Endothelial cell of umbilical vein (primary cell): ENCODE measurements around the gene OST4. TPM values are rescaled to one million over a fixed set of nuclear protein-coding genes. Genes with fewer than 3 reads are reported as not detected.

Source experiments
- BruUV-seq: library from RNA; stranded (reverse); fragments of 400-500 nt; replicated peaks from 2 replicates; lab custom pipeline; 2021; lab: Mats Ljungman, UMichigan
- CTCF ChIA-PET: fragments of 300-600, 350-600 bp; sonication (Branson Sonifier 250); formaldehyde crosslinking; loops from one replicate; lab custom pipeline; 2021; ENCODE audit warnings: antibody characterized with exemption, inconsistent platforms; lab: Charles Lee
- POLR2A ChIA-PET: fragments of 300-600, 350-600 bp; sonication (Branson Sonifier 250); formaldehyde crosslinking; loops from one replicate; lab custom pipeline; 2021; ENCODE audit warnings: antibody characterized with exemption, inconsistent platforms; lab: Charles Lee
- DNase-seq: peaks from one replicate; pipeline ENCODE4 v3.0.0-alpha.2; 2011; ENCODE audit warnings: low read depth, low spot score
- FAIRE-seq: peaks from 2 replicates; lab custom pipeline; 2011; peaks lifted over from hg19 to GRCh38; lab: Jason Lieb, UNC
- H2AFZ ChIP-seq: 2 replicates; pipeline ENCODE4 v1.6.0; 2012; ENCODE audit warnings: low read depth, low read length, control low read depth, inconsistent platforms
- H3K27ac ChIP-seq: 2 replicates; pipeline ENCODE4 v1.5.1; 2011; ENCODE audit warnings: low read depth, mild to moderate bottlenecking, control low read depth, low read length, moderate library complexity; ENCODE audit not compliant: insufficient read depth
- H3K27me3 ChIP-seq, 2 experiments: 2 replicates each; pipeline versions ENCODE4 v1.6.0 to v1.6.1; 2011; ENCODE audit warnings: low read length in 2 of 2, mixed read lengths in 1 of 2; ENCODE audit not compliant: control insufficient read depth in 2 of 2, insufficient read depth in 2 of 2
- H3K36me3 ChIP-seq, 2 experiments: 2 replicates in 1 of 2; 3 replicates in 1 of 2; pipeline ENCODE4 v1.5.1; 2011; ENCODE audit warnings: low read length in 2 of 2, mild to moderate bottlenecking in 1 of 2, moderate library complexity in 1 of 2; ENCODE audit not compliant: control insufficient read depth in 2 of 2, insufficient read depth in 2 of 2; ENCODE audit errors: extremely low read depth in 1 of 2
- H3K4me1 ChIP-seq: 3 replicates; pipeline ENCODE4 v1.5.1; 2011; ENCODE audit warnings: mild to moderate bottlenecking, low read length; ENCODE audit not compliant: control insufficient read depth, insufficient read depth; ENCODE audit errors: extremely low read depth
- H3K4me2 ChIP-seq: 2 replicates; pipeline ENCODE4 v1.6.1; 2011; ENCODE audit warnings: low read length, control low read depth, mixed read lengths; ENCODE audit not compliant: insufficient read depth
- H3K4me3 ChIP-seq, 3 experiments: fragments of 200-600 bp in 1 of 3; sonication (generic), shearing (Covaris generic) in 1 of 3; replicated peaks in 1 of 3; 2 replicates each; pipeline ENCODE4 v1.5.1; 2011 to 2016; ENCODE audit warnings: control low read depth in 3 of 3, low read length in 3 of 3, mild to moderate bottlenecking in 2 of 3, inconsistent platforms in 1 of 3, low read depth in 1 of 3, moderate library complexity in 1 of 3; ENCODE audit not compliant: insufficient read depth in 1 of 3
- H3K79me2 ChIP-seq: 2 replicates; pipeline ENCODE4 v1.6.0; 2012; ENCODE audit warnings: low read length, inconsistent platforms; ENCODE audit not compliant: control insufficient read depth, insufficient read depth
- H3K9ac ChIP-seq: replicated peaks from 2 replicates; pipeline ENCODE3; 2011; ENCODE audit warnings: low read length, control low read depth; ENCODE audit not compliant: insufficient read depth; ENCODE audit errors: extremely low read depth
- H3K9me1 ChIP-seq: replicated peaks from 3 replicates; pipeline ENCODE4 v1.6.0; 2011; ENCODE audit warnings: mild to moderate bottlenecking, low read length; ENCODE audit not compliant: control insufficient read depth, insufficient read depth; ENCODE audit errors: extremely low read depth
- H3K9me3 ChIP-seq: replicated peaks from 2 replicates; pipeline ENCODE4 v1.5.1; 2012; ENCODE audit warnings: low read length, inconsistent platforms; ENCODE audit not compliant: control insufficient read depth, insufficient read depth
- H4K20me1 ChIP-seq: replicated peaks from 2 replicates; pipeline ENCODE3; 2011; ENCODE audit warnings: mild to moderate bottlenecking, low read length; ENCODE audit not compliant: control insufficient read depth, insufficient read depth; ENCODE audit errors: extremely low read depth
- EZH2 ChIP-seq: IDR thresholded peaks from 2 replicates; pipeline ENCODE4 v1.6.1; 2012; ENCODE audit warnings: borderline replicate concordance, low read depth, mild to moderate bottlenecking, moderate library complexity, low read length, inconsistent platforms; ENCODE audit not compliant: severe bottlenecking
- JUN ChIP-seq: IDR thresholded peaks from 2 replicates; pipeline ENCODE4 v1.6.1; 2011; ENCODE audit warnings: borderline replicate concordance, low read depth; ENCODE audit not compliant: insufficient read length, insufficient read depth
- MYC ChIP-seq: IDR thresholded peaks from one replicate; pipeline ENCODE4 v1.6.1; 2011; ENCODE audit warnings: mild to moderate bottlenecking, low read depth, low read length
- POLR2A ChIP-seq: IDR thresholded peaks from 2 replicates; pipeline ENCODE4 v1.6.1; 2012; ENCODE audit warnings: low read depth, mild to moderate bottlenecking, control low read depth, low read length
- dilution Hi-C: fragments of 300-500 bp; cut with MboI; formaldehyde crosslinking; loops from one replicate; pipeline ENCODE4 v1.15.0; 2019; ENCODE audit warnings: low sequenced_read_pairs; ENCODE audit not compliant: extremely low pct_ligation_motif_present
- intact Hi-C: fragments of 100-400 bp; cut with micrococcal nuclease; formaldehyde crosslinking; loops from one replicate; pipeline ENCODE4 v1.10.0; 2022
- polyA plus RNA-seq, 4 experiments: library from polyadenylated mRNA; depleted of rRNA in 3 of 4; stranded (reverse) in 3 of 4; unstranded in 1 of 4; fragments of >200 nt; gene quantifications; 2 replicates each; pipeline versions ENCODE4 v1.2.1 to v1.2.3, GENCODE V29; 2011 to 2012; ENCODE audit warnings: missing spikeins in 1 of 4
- total RNA-seq: library from RNA; stranded (reverse); gene quantifications from 2 replicates; pipeline ENCODE4 v1.2.3, GENCODE V29; 2021
- TF ChIP-seq, protein P1 (sequence below): IDR thresholded peaks from 2 replicates; pipeline ENCODE4 v1.6.1; 2011; ENCODE audit not compliant: insufficient read depth, insufficient read length
- TF ChIP-seq, protein P2 (sequence below), 2 donors: IDR thresholded peaks; 1 replicate in 1 of 2; 2 replicates in 1 of 2; pipeline ENCODE4 v1.5.1; 2011; ENCODE audit warnings: low read length in 2 of 2, mild to moderate bottlenecking in 2 of 2, moderate library complexity in 2 of 2, control low read depth in 1 of 2, inconsistent platforms in 1 of 2, low read depth in 1 of 2; ENCODE audit not compliant: insufficient read depth in 1 of 2; ENCODE audit errors: extremely low read depth in 1 of 2

OST4 gene
- total and polyA plus RNA-seq, 2 donors (not counting 3 experiments of a cell fraction or from before 2014, with no cell fraction given): 415 to 1,189 TPM

DNA sequence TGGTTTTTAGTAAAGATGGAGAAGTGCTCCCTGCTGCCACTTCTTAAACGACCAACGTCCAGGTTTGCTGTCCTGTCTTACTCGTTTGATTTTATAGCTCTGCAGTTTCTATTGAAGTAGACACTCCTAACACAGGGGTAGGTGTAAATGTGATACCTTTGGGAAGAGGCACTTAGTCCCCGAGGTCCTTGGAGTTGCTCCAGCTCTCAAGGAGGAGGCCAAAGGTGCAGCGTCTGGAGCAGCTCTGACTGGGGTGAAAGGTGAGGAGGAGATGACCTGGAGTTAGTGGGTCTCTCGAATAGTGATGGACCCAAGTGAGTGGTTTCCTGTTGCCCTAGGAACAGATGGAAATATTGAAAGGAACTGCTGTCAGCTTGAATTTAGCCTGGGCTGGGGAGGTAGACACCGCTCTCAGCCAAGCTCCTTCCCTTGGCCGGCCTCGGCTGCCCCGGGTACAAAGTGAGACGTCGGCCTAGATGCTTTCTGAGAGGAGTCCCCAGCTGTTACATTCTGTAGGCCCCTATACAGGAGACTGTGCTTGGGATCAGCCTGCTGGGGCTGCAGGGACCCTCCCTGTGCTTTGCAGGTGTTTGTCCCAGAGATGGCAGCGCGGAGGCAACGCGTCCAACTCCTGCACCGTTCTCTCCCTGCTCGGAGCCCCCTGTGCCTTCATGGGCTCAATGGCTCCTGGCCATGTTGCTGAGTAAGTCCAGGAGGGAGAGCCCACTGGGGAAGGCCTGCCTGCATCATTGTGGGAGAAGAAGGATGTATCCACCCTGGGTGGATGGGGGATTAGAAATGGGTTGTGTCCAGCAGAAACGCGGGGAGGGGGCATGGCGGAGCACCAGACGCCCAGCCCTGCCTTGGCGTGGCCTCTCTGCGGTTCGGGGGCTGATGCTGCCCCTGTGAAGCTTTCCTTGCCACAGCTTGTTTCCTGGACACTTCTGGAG is 20.6 kb upstream of the OST4 start:
- no peaks in the 10 kb centered on the region for H3K27me3 ChIP-seq
- DNase-seq (no peak), FAIRE-seq (no peak)
- no peak overlapping the region for H2AFZ ChIP-seq
- no peak overlapping the region for H3K4me3 ChIP-seq
- ChIA-PET CTCF (interaction anchor here (1.1 to 1.7 kb wide), 3 partner anchors 8 to 246 kb away, joined by 3 to 5 read pairs (median 3); no protein-coding TSS in a partner anchor), POLR2A (no interaction called here)
- dilution Hi-C loops: no loop called here
- TF ChIP-seq EZH2: no peak
- TF ChIP-seq POLR2A: no peak
- TF ChIP-seq MYC: no peak
- no peak for TF ChIP-seq JUN
- TF ChIP-seq, protein P1, sequence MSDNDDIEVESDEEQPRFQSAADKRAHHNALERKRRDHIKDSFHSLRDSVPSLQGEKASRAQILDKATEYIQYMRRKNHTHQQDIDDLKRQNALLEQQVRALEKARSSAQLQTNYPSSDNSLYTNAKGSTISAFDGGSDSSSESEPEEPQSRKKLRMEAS: no peak
- TF ChIP-seq, protein P2, sequence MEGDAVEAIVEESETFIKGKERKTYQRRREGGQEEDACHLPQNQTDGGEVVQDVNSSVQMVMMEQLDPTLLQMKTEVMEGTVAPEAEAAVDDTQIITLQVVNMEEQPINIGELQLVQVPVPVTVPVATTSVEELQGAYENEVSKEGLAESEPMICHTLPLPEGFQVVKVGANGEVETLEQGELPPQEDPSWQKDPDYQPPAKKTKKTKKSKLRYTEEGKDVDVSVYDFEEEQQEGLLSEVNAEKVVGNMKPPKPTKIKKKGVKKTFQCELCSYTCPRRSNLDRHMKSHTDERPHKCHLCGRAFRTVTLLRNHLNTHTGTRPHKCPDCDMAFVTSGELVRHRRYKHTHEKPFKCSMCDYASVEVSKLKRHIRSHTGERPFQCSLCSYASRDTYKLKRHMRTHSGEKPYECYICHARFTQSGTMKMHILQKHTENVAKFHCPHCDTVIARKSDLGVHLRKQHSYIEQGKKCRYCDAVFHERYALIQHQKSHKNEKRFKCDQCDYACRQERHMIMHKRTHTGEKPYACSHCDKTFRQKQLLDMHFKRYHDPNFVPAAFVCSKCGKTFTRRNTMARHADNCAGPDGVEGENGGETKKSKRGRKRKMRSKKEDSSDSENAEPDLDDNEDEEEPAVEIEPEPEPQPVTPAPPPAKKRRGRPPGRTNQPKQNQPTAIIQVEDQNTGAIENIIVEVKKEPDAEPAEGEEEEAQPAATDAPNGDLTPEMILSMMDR (IDR thresholded peaks at IDR 0.05; ENCODE audit: extremely low read depth in 1 of 2, insufficient read depth in 1 of 2, low read depth in 1 of 2, low read length in 2 of 2): no peak
- intact Hi-C loops: no loop called here
- H3K27ac ChIP-seq: no peak overlapping the region
- BruUV-seq: no TSS peak
- H3K4me2 ChIP-seq: no peak overlapping the region
- H4K20me1 ChIP-seq: no peaks in the 10 kb centered on the region
- no peaks in the 10 kb centered on the region for H3K9me1 ChIP-seq
- H3K36me3 ChIP-seq: no peaks in the 10 kb centered on the region
- no peaks in the 10 kb centered on the region for H3K79me2 ChIP-seq
- no peaks in the 10 kb centered on the region for H3K9me3 ChIP-seq
- no peak overlapping the region for H3K9ac ChIP-seq
- H3K4me1 ChIP-seq: peaks cover under 1% of the 10 kb centered on the region
